GM12891 (cell line): ENCODE measurements around the gene ROPN1B.

Experiments used
- POLR2A ChIP-seq: IDR thresholded peaks from 2 replicates; pipeline ENCODE4 v1.6.1; 2011; ENCODE audit warnings: low read depth, low read length, control low read depth
- POLR2AphosphoS5 ChIP-seq: IDR thresholded peaks from 2 replicates; pipeline ENCODE4 v1.6.1; 2011; ENCODE audit warnings: low read depth, low read length, control low read depth

DNA sequence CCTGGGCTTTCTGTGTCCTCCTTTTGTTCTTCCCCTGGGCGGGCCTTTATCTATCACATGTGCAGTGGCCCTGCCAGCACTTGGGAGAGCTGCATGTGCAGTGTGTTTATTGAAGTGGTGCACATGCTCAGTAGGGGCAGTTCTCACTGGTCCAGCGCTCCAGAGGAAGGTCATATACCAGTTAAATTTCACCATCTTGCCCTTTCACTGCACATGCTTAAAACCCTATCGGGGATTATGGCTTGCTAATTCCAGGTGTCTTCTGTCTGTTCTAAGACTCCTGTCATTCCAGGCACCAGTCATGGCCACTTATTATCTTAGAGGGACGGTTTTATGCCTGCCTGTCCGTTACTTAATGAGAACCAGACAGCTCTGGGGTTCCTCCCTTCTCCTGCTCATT is 52.2 kb downstream of the ROPN1B start:
- no peak for TF ChIP-seq POLR2AphosphoS5
- TF ChIP-seq POLR2A, result no peak
